Upper lobe of left lung (tissue), 6 donors: Measurements from ENCODE around the gene DIAPH2. TPM values are rescaled to one million over a fixed set of nuclear protein-coding genes. Genes with fewer than 3 reads are reported as not detected.

Experiments
- ATAC-seq, 2 donors: fragments of 200-7000 bp; cut with Tn5 transposase; one replicate each; pipeline ENCODE4 v1.9.1; 2022; ENCODE audit warnings: mild to moderate bottlenecking in 2 of 2, moderate library complexity in 2 of 2; ENCODE audit not compliant: low FRiP score in 2 of 2
- DNase-seq, 2 donors: peaks; one replicate each; pipeline ENCODE4 v3.0.0-alpha.2; 2019 to 2020
- H3K27ac ChIP-seq, 4 donors: fragments of 200-600 bp; sonication (generic); one replicate each; pipeline ENCODE4 v1.5.1; 2016 to 2019
- H3K27me3 ChIP-seq, 4 donors: fragments of 200-600 bp; sonication (generic); one replicate each; pipeline ENCODE4 v1.5.1; 2017 to 2019
- H3K36me3 ChIP-seq, 4 donors: fragments of 200-600 bp; sonication (generic); one replicate each; pipeline ENCODE4 v1.5.1; 2016 to 2019
- H3K4me1 ChIP-seq, 4 donors: fragments of 200-600 bp; sonication (generic); one replicate each; pipeline ENCODE4 v1.5.1; 2018 to 2019
- H3K4me3 ChIP-seq, 4 donors: fragments of 200-600 bp; sonication (generic); one replicate each; pipeline ENCODE4 v1.5.1; 2017 to 2019; ENCODE audit warnings: mild to moderate bottlenecking in 2 of 4, moderate library complexity in 1 of 4
- H3K9me3 ChIP-seq, 4 donors: fragments of 200-600 bp; sonication (generic); one replicate each; pipeline ENCODE4 v1.5.1; 2018 to 2019
- EP300 ChIP-seq, 4 donors: sonication (generic); formaldehyde crosslinking; IDR thresholded peaks; one replicate each; pipeline ENCODE4 v1.5.1; 2017; ENCODE audit warnings: antibody characterized with exemption in 4 of 4, control low read depth in 2 of 4
- POLR2A ChIP-seq, 4 donors: fragments of 450-650 bp; IDR thresholded peaks; one replicate each; pipeline ENCODE4 v1.5.1; 2016 to 2017; ENCODE audit warnings: antibody characterized with exemption in 4 of 4, mild to moderate bottlenecking in 2 of 4
- POLR2AphosphoS5 ChIP-seq, 2 donors: sonication (generic); formaldehyde crosslinking; IDR thresholded peaks; one replicate each; pipeline ENCODE4 v1.5.1; 2017; ENCODE audit warnings: antibody characterized with exemption in 2 of 2
- WGBS, 2 donors: methylation state at CpG; one replicate each; pipeline ENCODE4 v1.1.5; 2017 to 2018; 5-methylcytosine and 5-hydroxymethylcytosine counted together
- total RNA-seq, 6 donors: library from RNA; depleted of rRNA in 4 of 6; stranded (reverse); fragments of >200 nt in 4 of 6; gene quantifications; one replicate each; pipeline versions ENCODE4 v1.1.0 to v1.2.1, GENCODE V29; 2016 to 2021
- TF ChIP-seq, protein P1 (sequence below), 6 experiments: fragments of 450-650 bp in 4 of 6; fragments of 200-600 bp in 2 of 6; sonication (generic) in 2 of 6; IDR thresholded peaks; one replicate each; pipeline ENCODE4 v1.5.1; 2016 to 2019; ENCODE audit warnings: antibody characterized with exemption in 6 of 6
- donor health status: DM: no; HTN: no; CAD: no; lungs with moderate emphysema.
- donor health status: DM: no; HTN: yes; CAD: no; lungs with severe emphysema.

DIAPH2 gene
- total RNA-seq, 6 donors from 2014 or later: 22.5 to 107 (median 44.1) TPM

DNA sequence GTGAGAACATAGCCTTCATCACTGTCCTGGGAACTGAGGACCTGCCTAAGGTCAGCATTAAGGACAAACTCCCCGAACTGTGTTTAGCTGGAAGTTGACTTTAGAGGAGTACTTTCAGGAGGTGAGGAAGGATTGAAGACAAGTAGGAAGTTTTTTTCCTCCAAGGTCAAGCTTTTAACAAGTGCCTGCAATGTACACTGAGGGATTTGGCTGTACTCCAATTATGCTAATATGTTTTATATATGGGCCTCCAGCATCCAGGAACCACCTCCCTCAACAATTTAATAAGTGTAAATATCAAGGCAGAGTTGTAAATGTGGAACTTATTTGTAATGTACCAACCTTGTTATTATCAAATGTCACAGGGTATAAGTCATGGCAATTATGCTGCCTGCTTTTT, 925.3 kb downstream of the DIAPH2 start:
- Histone ChIP-seq H3K9me3 (no peaks in the 10 kb centered on the region), H3K27ac (no peak overlapping the region), H3K4me3 (no peak overlapping the region), H3K27me3 (no peaks in the 10 kb centered on the region), H3K4me1 (no peaks in the 10 kb centered on the region), H3K36me3 (no peaks in the 10 kb centered on the region)
- no peak for TF ChIP-seq POLR2A (IDR thresholded peaks at IDR 0.05)
- TF ChIP-seq, protein P1, sequence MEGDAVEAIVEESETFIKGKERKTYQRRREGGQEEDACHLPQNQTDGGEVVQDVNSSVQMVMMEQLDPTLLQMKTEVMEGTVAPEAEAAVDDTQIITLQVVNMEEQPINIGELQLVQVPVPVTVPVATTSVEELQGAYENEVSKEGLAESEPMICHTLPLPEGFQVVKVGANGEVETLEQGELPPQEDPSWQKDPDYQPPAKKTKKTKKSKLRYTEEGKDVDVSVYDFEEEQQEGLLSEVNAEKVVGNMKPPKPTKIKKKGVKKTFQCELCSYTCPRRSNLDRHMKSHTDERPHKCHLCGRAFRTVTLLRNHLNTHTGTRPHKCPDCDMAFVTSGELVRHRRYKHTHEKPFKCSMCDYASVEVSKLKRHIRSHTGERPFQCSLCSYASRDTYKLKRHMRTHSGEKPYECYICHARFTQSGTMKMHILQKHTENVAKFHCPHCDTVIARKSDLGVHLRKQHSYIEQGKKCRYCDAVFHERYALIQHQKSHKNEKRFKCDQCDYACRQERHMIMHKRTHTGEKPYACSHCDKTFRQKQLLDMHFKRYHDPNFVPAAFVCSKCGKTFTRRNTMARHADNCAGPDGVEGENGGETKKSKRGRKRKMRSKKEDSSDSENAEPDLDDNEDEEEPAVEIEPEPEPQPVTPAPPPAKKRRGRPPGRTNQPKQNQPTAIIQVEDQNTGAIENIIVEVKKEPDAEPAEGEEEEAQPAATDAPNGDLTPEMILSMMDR (IDR thresholded peaks at IDR 0.05): no peak
- no peak for TF ChIP-seq EP300 (IDR thresholded peaks at IDR 0.05)
- TF ChIP-seq POLR2AphosphoS5 (IDR thresholded peaks at IDR 0.05): no peak
- ATAC-seq (no peak), DNase-seq (no peak)
- WGBS, 2 donors: 50% methylated on average over 1 of the region's 1 CpG; no CpG with 5 or more reads in 1 of the 2 donors

DNA sequence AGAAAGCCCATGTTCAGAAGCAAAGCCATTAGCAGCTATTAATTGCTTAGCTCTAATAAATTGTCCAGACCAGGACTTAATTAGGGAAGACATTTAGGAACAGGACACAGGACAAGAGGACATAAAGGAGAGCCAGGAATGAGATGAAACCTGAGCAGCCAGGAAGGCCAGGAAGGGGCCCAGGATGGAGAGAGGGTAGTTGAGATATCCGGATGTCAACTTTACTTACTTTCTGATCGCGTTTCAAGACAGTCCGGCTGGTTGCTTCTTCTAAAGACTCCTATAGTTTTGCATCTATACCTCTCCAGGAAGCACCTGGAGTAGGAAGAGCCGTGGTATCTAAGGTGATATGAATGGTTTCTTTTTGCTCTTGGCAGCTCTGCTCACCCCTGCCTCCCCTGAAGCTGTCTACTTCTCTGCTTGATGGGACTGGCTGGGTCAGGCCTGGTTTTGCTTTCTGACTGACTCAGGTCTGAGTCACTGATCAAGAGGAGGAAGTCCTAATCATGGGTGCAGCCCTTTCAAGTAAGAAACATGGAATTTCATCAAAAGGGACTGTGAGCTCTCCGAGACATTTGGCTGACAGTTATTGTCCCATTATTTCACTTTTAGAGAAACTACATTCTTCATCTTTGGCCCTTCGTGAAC, 932.4 kb downstream of the DIAPH2 start:
- DNase-seq (no peak), ATAC-seq (no peak)
- no peak overlapping the region for H3K27ac ChIP-seq
- H3K27me3 ChIP-seq: no peaks in the 10 kb centered on the region
- no peak overlapping the region for H3K4me3 ChIP-seq
- no peaks in the 10 kb centered on the region for H3K36me3 ChIP-seq
- TF ChIP-seq POLR2AphosphoS5 (IDR thresholded peaks at IDR 0.05) (no peak), EP300 (IDR thresholded peaks at IDR 0.05) (no peak), POLR2A (IDR thresholded peaks at IDR 0.05) (no peak)
- TF ChIP-seq, protein P1 (IDR thresholded peaks at IDR 0.05): no peak
- no peaks in the 10 kb centered on the region for H3K9me3 ChIP-seq
- 70 to 86% methylated on average over 7 of the region's 7 CpGs for WGBS, 2 donors
- no peaks in the 10 kb centered on the region for H3K4me1 ChIP-seq

DNA sequence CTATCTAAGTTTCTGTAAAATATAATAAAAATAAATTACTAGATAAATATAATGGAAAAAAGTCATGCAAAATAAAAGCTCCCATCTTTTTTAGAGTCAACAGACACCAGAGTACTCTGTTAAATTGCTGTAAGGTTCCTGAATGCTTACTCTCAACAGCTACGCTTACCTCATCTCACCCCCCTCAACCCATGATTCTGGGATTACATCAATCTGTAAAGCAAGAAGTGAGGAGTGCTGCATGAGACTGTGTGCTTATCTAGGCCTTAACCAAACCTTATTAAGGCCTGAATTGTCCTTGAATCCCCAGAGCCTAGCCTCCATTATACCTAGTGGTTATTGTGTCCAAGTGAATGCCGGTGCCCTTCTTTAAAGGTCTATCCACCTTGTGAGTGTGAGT, 934.9 kb downstream of the DIAPH2 start:
- H3K27ac ChIP-seq: no peak overlapping the region
- no peak for DNase-seq
- no peaks in the 10 kb centered on the region for H3K27me3 ChIP-seq
- TF ChIP-seq, protein P1 (IDR thresholded peaks at IDR 0.05): no peak
- TF ChIP-seq POLR2A (IDR thresholded peaks at IDR 0.05) (no peak), POLR2AphosphoS5 (IDR thresholded peaks at IDR 0.05) (no peak), EP300 (IDR thresholded peaks at IDR 0.05) (no peak)
- no peaks in the 10 kb centered on the region for H3K36me3 ChIP-seq
- no peaks in the 10 kb centered on the region for H3K4me1 ChIP-seq
- WGBS, 2 donors: 94 to 98% methylated on average over 2 of the region's 2 CpGs
- H3K4me3 ChIP-seq: no peak overlapping the region
- no peak for ATAC-seq
- H3K9me3 ChIP-seq: no peaks in the 10 kb centered on the region

DNA sequence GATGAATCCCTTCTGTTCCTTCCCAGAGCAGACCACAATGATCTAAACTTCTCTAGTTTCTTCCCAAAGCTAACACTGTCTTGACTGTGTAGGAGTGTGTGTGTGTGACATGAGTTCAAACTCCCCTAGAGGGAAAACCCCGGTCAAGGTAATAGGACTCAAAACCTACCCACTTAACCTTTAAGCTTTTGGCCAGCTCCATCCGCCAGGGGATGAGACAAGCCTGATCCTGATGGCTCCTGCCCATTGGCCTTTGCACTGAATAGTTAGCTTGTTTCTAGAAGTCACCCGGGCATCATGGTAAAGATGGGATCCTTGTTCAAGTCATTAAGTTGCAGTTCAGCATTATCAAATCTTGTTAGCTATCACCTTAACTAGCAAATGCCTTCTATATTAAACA, 937.5 kb downstream of the DIAPH2 start:
- 93 to 100% methylated on average over 2 to 3 of the region's 3 CpGs for WGBS, 2 donors
- Histone ChIP-seq H3K36me3 (no peaks in the 10 kb centered on the region), H3K27me3 (no peaks in the 10 kb centered on the region), H3K4me1 (no peaks in the 10 kb centered on the region), H3K9me3 (no peaks in the 10 kb centered on the region), H3K4me3 (no peak overlapping the region), H3K27ac (no peak overlapping the region)
- TF ChIP-seq, protein P1 (IDR thresholded peaks at IDR 0.05): no peak
- no peak for TF ChIP-seq POLR2AphosphoS5 (IDR thresholded peaks at IDR 0.05)
- ATAC-seq: no peak
- DNase-seq: no peak

DNA sequence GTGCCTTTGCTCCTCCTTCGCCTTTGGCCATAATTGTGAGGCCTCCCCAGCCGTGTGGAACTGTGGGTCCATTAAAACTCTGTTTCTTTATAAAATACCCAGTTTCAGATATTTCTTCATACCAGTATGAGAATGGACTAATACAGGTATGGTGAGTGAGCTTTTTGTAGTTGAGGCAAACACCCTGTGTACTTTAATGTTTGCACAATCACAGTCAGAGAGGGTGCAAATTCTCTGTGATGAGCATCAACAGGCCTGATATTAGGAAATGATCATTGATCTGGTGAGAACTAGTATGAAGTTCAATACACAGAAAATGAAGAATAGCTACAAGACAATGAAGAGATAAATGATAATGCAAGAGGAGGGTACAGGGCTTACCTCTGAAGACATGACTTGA, 943.7 kb downstream of the DIAPH2 start:
- Histone ChIP-seq H3K4me1 (no peaks in the 10 kb centered on the region), H3K27me3 (no peaks in the 10 kb centered on the region), H3K4me3 (no peak overlapping the region), H3K36me3 (no peaks in the 10 kb centered on the region), H3K27ac (no peak overlapping the region), H3K9me3 (no peaks in the 10 kb centered on the region)
- WGBS, 2 donors: 93% methylated on average over 2 of the region's 2 CpGs
- no peak for ATAC-seq
- TF ChIP-seq POLR2A (IDR thresholded peaks at IDR 0.05) (no peak), POLR2AphosphoS5 (IDR thresholded peaks at IDR 0.05) (no peak), EP300 (IDR thresholded peaks at IDR 0.05) (no peak)
- TF ChIP-seq, protein P1 (IDR thresholded peaks at IDR 0.05): no peak
- no peak for DNase-seq
